HepG2 (cell line): Measurements from ENCODE around the gene CCDC38. TPM values are rescaled to one million over a fixed set of nuclear protein-coding genes. Genes with fewer than 3 reads are reported as not detected.

Source experiments
- DNMT1 ChIP-seq: sonication (generic); formaldehyde crosslinking; IDR thresholded peaks from 2 replicates; pipeline ENCODE4 v1.5.1; 2020; ENCODE audit warnings: mild to moderate bottlenecking, missing genetic modification reagents
- FOXJ3 ChIP-seq: sonication (generic); formaldehyde crosslinking; IDR thresholded peaks from 2 replicates; pipeline ENCODE4 v1.4.0; 2020; ENCODE audit warnings: missing genetic modification reagents, mild to moderate bottlenecking, borderline replicate concordance
- KDM2A ChIP-seq: sonication (generic); formaldehyde crosslinking; IDR thresholded peaks from 2 replicates; pipeline ENCODE4 v1.4.0; 2020; ENCODE audit warnings: low read depth, missing genetic modification reagents, borderline replicate concordance
- MAFG ChIP-seq: sonication (generic); formaldehyde crosslinking; IDR thresholded peaks from 2 replicates; pipeline ENCODE4 v1.5.1; 2020; ENCODE audit warnings: mild to moderate bottlenecking, missing genetic modification reagents
- MTF2 ChIP-seq: sonication (generic); formaldehyde crosslinking; IDR thresholded peaks from 2 replicates; pipeline ENCODE4 v1.5.0; 2020; ENCODE audit warnings: missing genetic modification reagents, borderline replicate concordance
- NCOA1 ChIP-seq: sonication (generic); formaldehyde crosslinking; IDR thresholded peaks from 2 replicates; pipeline ENCODE4 v1.9.0; 2021; ENCODE audit warnings: missing genetic modification reagents
- NFE2L2 ChIP-seq: fragments of 150-350 bp; IDR thresholded peaks from 2 replicates; pipeline ENCODE4 v1.6.1; 2014; ENCODE audit warnings: low read length
- ONECUT2 ChIP-seq: sonication (generic); formaldehyde crosslinking; IDR thresholded peaks from 2 replicates; pipeline ENCODE4 v1.4.0; 2020; ENCODE audit warnings: missing genetic modification reagents
- PAX8 ChIP-seq: sonication (generic); formaldehyde crosslinking; IDR thresholded peaks from 2 replicates; pipeline ENCODE4 v1.8.0; 2022; ENCODE audit warnings: mild to moderate bottlenecking, missing genetic modification reagents, borderline replicate concordance
- RAD21 ChIP-seq: fragments of 450-650 bp; formaldehyde crosslinking; IDR thresholded peaks from 2 replicates; pipeline ENCODE4 v1.5.0; 2020; ENCODE audit warnings: mild to moderate bottlenecking
- RAD51 ChIP-seq: fragments of 450-650 bp; IDR thresholded peaks from 2 replicates; pipeline ENCODE4 v1.6.1; 2016; ENCODE audit warnings: borderline replicate concordance
- YY1 ChIP-seq: IDR thresholded peaks from 2 replicates; pipeline ENCODE4 v1.6.1; 2011; ENCODE audit warnings: low read length, low read depth, moderate library complexity, mild to moderate bottlenecking; ENCODE audit not compliant: insufficient read depth, insufficient replicate concordance
- ZBTB39 ChIP-seq: sonication (generic); formaldehyde crosslinking; IDR thresholded peaks from 2 replicates; pipeline ENCODE4 v1.5.0; 2020; ENCODE audit warnings: missing genetic modification reagents
- ZNF362 ChIP-seq: sonication (generic); formaldehyde crosslinking; IDR thresholded peaks from 2 replicates; pipeline ENCODE4 v1.4.0; 2020; ENCODE audit warnings: missing genetic modification reagents, mild to moderate bottlenecking, borderline replicate concordance
- ZNF709 ChIP-seq: sonication (generic); formaldehyde crosslinking; IDR thresholded peaks from 2 replicates; pipeline ENCODE4 v1.5.0; 2020; ENCODE audit warnings: mild to moderate bottlenecking, missing genetic modification reagents
- ZNF775 ChIP-seq: sonication (generic); formaldehyde crosslinking; IDR thresholded peaks from 2 replicates; pipeline ENCODE4 v1.4.0; 2020; ENCODE audit warnings: missing genetic modification reagents, mild to moderate bottlenecking, moderate library complexity, borderline replicate concordance
- polyA plus RNA-seq, 8 experiments: library from polyadenylated mRNA; depleted of rRNA in 3 of 8; stranded (reverse) in 7 of 8; unstranded in 1 of 8; fragments of >200 nt; fragmentation: Illumina TruSeq in 4 of 8; extraction: Trizol in 4 of 8; gene quantifications; 2 replicates each; pipeline versions ENCODE4 v1.2.1 to v1.2.3, GENCODE V29; 2011 to 2016; ENCODE audit warnings: low read depth in 4 of 8, missing spikeins in 1 of 8, mixed read lengths in 1 of 8; ENCODE audit not compliant: insufficient read depth in 1 of 8
- total RNA-seq, 5 experiments: library from RNA; depleted of rRNA; stranded (reverse); fragments of >200 nt; fragmentation: Illumina TruSeq; extraction: Trizol; gene quantifications; 2 replicates each; pipeline ENCODE4 v1.2.3, GENCODE V29; 2016; ENCODE audit warnings: low read depth in 1 of 5
- TF ChIP-seq, protein P1 (sequence below): sonication (generic); formaldehyde crosslinking; IDR thresholded peaks from 2 replicates; pipeline ENCODE4 v1.8.1; 2023; ENCODE audit warnings: mild to moderate bottlenecking, missing genetic modification reagents
- TF ChIP-seq, protein P2 (sequence below): sonication (generic); formaldehyde crosslinking; IDR thresholded peaks from 2 replicates; pipeline ENCODE4 v1.5.1; 2020; ENCODE audit warnings: mild to moderate bottlenecking, moderate library complexity, missing genetic modification reagents
- TF ChIP-seq, protein P3 (sequence below): IDR thresholded peaks from 2 replicates; pipeline ENCODE4 v1.6.1; 2016; ENCODE audit warnings: low read depth
- TF ChIP-seq, protein P4 (sequence below): sonication (generic); formaldehyde crosslinking; IDR thresholded peaks from 2 replicates; pipeline ENCODE4 v1.8.0; 2022; ENCODE audit warnings: missing genetic modification reagents, mild to moderate bottlenecking, moderate library complexity, borderline replicate concordance

CCDC38 gene
- total and polyA plus RNA-seq, 2 of the 13 experiments (the other 11 are each of a cell fraction or from before 2014, with no cell fraction given) = 0.24 to 0.32 TPM

GRCh38 chr12:95974358-95974757 is 31.9 kb upstream of the CCDC38 start (continued):
- TF ChIP-seq ZBTB39 (CRISPR knock-in tag) (no peak), KDM2A (CRISPR knock-in tag) (no peak), RAD21 (CRISPR knock-in tag) (no peak), YY1 (no peak), NFE2L2 (no peak), MAFG (CRISPR knock-in tag) (no peak), DNMT1 (CRISPR knock-in tag) (no peak), FOXJ3 (CRISPR knock-in tag) (peak; percentile 97; the same call in 1 of the 2 replicates), NCOA1 (CRISPR knock-in tag) (peak; percentile 84; the same call in 1 of the 2 replicates), ONECUT2 (CRISPR knock-in tag) (peak; percentile 60; the same call in 1 of the 2 replicates), ZNF362 (CRISPR knock-in tag) (peak; percentile 77; the same call in 1 of the 2 replicates), RAD51 (no peak), ZNF775 (CRISPR knock-in tag) (no peak), PAX8 (CRISPR knock-in tag) (no peak), ZNF709 (no peak), MTF2 (CRISPR knock-in tag) (no peak)
- TF ChIP-seq, protein P1, sequence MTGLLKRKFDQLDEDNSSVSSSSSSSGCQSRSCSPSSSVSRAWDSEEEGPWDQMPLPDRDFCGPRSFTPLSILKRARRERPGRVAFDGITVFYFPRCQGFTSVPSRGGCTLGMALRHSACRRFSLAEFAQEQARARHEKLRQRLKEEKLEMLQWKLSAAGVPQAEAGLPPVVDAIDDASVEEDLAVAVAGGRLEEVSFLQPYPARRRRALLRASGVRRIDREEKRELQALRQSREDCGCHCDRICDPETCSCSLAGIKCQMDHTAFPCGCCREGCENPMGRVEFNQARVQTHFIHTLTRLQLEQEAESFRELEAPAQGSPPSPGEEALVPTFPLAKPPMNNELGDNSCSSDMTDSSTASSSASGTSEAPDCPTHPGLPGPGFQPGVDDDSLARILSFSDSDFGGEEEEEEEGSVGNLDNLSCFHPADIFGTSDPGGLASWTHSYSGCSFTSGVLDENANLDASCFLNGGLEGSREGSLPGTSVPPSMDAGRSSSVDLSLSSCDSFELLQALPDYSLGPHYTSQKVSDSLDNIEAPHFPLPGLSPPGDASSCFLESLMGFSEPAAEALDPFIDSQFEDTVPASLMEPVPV = 0 out of 2 replicates have a peak, but pooled peaks have one; percentile 43
- TF ChIP-seq, protein P2, sequence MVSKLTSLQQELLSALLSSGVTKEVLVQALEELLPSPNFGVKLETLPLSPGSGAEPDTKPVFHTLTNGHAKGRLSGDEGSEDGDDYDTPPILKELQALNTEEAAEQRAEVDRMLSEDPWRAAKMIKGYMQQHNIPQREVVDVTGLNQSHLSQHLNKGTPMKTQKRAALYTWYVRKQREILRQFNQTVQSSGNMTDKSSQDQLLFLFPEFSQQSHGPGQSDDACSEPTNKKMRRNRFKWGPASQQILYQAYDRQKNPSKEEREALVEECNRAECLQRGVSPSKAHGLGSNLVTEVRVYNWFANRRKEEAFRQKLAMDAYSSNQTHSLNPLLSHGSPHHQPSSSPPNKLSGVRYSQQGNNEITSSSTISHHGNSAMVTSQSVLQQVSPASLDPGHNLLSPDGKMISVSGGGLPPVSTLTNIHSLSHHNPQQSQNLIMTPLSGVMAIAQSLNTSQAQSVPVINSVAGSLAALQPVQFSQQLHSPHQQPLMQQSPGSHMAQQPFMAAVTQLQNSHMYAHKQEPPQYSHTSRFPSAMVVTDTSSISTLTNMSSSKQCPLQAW (CRISPR knock-in tag) = no peak
- TF ChIP-seq, protein P3, sequence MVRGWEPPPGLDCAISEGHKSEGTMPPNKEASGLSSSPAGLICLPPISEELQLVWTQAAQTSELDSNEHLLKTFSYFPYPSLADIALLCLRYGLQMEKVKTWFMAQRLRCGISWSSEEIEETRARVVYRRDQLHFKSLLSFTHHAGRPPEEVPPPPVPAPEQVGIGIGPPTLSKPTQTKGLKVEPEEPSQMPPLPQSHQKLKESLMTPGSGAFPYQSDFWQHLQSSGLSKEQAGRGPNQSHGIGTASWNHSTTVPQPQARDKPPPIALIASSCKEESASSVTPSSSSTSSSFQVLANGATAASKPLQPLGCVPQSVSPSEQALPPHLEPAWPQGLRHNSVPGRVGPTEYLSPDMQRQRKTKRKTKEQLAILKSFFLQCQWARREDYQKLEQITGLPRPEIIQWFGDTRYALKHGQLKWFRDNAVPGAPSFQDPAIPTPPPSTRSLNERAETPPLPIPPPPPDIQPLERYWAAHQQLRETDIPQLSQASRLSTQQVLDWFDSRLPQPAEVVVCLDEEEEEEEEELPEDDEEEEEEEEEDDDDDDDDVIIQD = peak; percentile 59; the same call in 1 of the 2 replicates
- TF ChIP-seq, protein P4, sequence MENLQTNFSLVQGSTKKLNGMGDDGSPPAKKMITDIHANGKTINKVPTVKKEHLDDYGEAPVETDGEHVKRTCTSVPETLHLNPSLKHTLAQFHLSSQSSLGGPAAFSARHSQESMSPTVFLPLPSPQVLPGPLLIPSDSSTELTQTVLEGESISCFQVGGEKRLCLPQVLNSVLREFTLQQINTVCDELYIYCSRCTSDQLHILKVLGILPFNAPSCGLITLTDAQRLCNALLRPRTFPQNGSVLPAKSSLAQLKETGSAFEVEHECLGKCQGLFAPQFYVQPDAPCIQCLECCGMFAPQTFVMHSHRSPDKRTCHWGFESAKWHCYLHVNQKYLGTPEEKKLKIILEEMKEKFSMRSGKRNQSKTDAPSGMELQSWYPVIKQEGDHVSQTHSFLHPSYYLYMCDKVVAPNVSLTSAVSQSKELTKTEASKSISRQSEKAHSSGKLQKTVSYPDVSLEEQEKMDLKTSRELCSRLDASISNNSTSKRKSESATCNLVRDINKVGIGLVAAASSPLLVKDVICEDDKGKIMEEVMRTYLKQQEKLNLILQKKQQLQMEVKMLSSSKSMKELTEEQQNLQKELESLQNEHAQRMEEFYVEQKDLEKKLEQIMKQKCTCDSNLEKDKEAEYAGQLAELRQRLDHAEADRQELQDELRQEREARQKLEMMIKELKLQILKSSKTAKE = peak; percentile 85
